ENCODE results near the gene LRRC7. TPM values are rescaled to one million over a fixed set of nuclear protein-coding genes. Genes with fewer than 3 reads are reported as not detected.

LRRC7 gene
- total and polyA plus RNA-seq, 2 experiments from 2014 or later: 1.2 TPM; not detected in 1

GRCh38 chr1:69738458-69739250, 170.9 kb downstream of the LRRC7 start:
- Mint-ChIP-seq H3K4me1 (peaks cover 20% of the 10 kb centered on the region), H3K27me3 (ENCODE audit: insufficient read depth, low read depth, poor library complexity) (peaks cover 1% of the 10 kb centered on the region), H3K9me3 (peaks cover 14% of the 10 kb centered on the region; the same call in 2 of the 3 replicates), H3K36me3 (ENCODE audit: low read depth) (peaks cover 11% of the 10 kb centered on the region; the same call in 2 of the 3 replicates), H3K27ac (no peak overlapping the region), H3K4me3 (no peak overlapping the region)
- H3K9me2 ChIP-seq (ENCODE audit: insufficient read depth): no peaks in the 10 kb centered on the region
- H3K36me3 ChIP-seq (ENCODE audit: insufficient read depth): no peaks in the 10 kb centered on the region
- ATAC-seq (peak; percentile 51), DNase-seq (ENCODE audit: low spot score) (no peak)
- peaks cover 16% of the 10 kb centered on the region for H3K4me1 ChIP-seq (ENCODE audit: insufficient read depth)
- H3K27me3 ChIP-seq (ENCODE audit: insufficient read depth): no peaks in the 10 kb centered on the region
- H3K27ac ChIP-seq (ENCODE audit: low read depth): no peak overlapping the region
- H3F3A ChIP-seq (replicated peaks; ENCODE audit: low read depth): no peaks in the 10 kb centered on the region
- H3K4me3 ChIP-seq: no peak overlapping the region
- TF ChIP-seq ZNF114 (CRISPR knock-in tag; IDR thresholded peaks at IDR 0.05): no peak
- TF ChIP-seq EZH2phosphoT487 (IDR thresholded peaks at IDR 0.05; ENCODE audit: unreplicated experiment): no peak
- TF ChIP-seq REST (IDR thresholded peaks at IDR 0.05; ENCODE audit: unreplicated experiment): no peak
- no peak for TF ChIP-seq ETS1 (IDR thresholded peaks at IDR 0.05)
- no peak for TF ChIP-seq JUNB (IDR thresholded peaks at IDR 0.05; ENCODE audit: unreplicated experiment)
- TF ChIP-seq NANOG (IDR thresholded peaks at IDR 0.05; ENCODE audit: borderline replicate concordance): no peak
- TF ChIP-seq ZNF462 (CRISPR knock-in tag; IDR thresholded peaks at IDR 0.05): no peak
- no peak for TF ChIP-seq ZNF331 (CRISPR knock-in tag; IDR thresholded peaks at IDR 0.05; ENCODE audit: low read depth)
- TF ChIP-seq EZH2 (IDR thresholded peaks at IDR 0.05; ENCODE audit: low read depth, unreplicated experiment): no peak
- no peak for TF ChIP-seq POLR2AphosphoS5 (IDR thresholded peaks at IDR 0.05; ENCODE audit: low read depth)
- no peak for TF ChIP-seq CTCF (conservative IDR thresholded peaks at IDR 0.05; ENCODE audit: low read depth in 2 of 2)
- TF ChIP-seq STAT1 (IDR thresholded peaks at IDR 0.05; ENCODE audit: unreplicated experiment): no peak
- no peak for TF ChIP-seq CREB1 (CRISPR knock-in tag; IDR thresholded peaks at IDR 0.05; ENCODE audit: low read depth)
- no peak overlapping the region for H2AFZ ChIP-seq
- H3K4me2 ChIP-seq: peak overlapping the region; percentile 50
- H4K20me1 ChIP-seq (replicated peaks; ENCODE audit: insufficient read depth): no peaks in the 10 kb centered on the region
- no peaks in the 10 kb centered on the region for H3K79me2 ChIP-seq (replicated peaks; ENCODE audit: insufficient read depth)
